GM18858 (cell line): ENCODE results near the gene NCKAP5.

ENCODE experiments used
- ATAC-seq: cut with Tn5 transposase; IDR thresholded peaks from one replicate; pipeline ENCODE4 v1.9.1; 2021; ENCODE audit not compliant: unreplicated experiment

NCKAP5 gene

DNA sequence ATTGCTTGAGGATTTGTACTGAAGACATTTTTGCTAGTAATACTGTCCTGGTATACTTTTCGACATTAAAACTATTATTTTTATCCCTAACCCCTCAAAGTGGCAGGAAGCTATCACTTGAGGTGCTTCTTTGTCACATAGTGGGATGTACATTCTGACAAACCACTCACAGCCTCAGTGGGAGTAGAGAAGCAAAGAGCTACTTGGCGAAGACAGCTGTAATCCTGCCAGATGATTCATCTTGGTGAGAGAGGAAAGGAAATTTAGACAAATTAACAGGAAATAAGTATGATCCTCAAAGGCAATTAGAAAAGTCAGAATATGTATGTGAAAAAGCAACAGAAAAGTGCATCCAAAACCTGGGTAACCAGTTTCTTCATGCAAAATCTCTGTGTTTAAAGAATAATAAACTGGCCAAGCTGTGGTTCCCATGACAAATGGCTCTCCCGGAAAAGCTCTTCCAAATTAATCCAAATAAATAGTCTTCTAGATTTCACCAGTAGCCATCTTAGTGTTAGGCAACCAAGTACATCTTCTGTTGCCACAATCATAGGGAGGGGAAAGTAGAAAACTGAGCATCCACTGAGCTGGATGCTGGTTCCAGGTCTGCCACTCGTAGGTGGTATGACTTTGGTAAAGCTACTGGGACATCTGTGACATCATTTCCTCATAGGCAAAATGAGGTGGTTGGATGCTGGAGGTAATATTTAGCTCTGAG is 590.3 kb downstream of the NCKAP5 start:
- no peak for ATAC-seq

DNA sequence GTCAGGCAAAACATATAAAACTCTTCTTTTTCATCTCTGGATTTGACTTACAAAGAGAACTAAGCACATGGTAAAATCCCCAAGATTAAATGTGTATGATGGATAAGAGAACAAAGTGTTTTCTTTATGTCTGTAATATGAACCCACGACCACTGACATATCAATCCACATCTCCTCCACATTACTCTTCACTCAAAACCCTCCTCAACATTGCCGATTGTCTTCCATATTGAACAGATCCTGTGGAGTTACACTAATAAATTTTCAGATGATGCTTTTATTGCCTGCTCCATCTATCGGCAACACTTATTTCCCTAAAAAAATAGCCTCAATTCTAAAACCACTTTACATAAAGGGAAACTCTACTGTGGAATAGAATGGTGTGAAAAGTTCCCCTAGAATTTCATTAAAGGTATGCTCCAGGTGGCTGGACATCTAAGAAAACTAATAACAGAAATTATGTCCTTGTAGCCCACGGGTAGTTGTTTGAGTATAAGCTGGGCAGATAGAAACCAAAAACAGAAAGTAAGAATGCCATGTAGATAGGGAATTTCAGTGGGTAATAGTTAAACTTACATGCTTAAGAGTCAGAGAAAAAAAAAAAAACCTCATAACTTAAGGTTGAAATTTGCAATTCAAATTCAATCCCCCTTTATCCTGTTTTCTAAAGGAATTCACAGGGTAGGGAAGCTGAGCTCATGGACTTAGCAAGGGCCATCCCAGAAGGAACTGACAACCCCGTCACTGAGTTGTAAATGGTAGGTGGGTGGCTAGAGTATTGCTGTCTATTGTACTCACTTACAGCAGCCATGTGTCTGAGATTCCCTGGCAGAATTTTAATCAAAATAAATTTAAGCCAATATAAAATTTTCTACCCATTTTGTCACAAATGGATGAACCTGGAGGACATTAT is 592.8 kb downstream of the NCKAP5 start:
- no peak for ATAC-seq

DNA sequence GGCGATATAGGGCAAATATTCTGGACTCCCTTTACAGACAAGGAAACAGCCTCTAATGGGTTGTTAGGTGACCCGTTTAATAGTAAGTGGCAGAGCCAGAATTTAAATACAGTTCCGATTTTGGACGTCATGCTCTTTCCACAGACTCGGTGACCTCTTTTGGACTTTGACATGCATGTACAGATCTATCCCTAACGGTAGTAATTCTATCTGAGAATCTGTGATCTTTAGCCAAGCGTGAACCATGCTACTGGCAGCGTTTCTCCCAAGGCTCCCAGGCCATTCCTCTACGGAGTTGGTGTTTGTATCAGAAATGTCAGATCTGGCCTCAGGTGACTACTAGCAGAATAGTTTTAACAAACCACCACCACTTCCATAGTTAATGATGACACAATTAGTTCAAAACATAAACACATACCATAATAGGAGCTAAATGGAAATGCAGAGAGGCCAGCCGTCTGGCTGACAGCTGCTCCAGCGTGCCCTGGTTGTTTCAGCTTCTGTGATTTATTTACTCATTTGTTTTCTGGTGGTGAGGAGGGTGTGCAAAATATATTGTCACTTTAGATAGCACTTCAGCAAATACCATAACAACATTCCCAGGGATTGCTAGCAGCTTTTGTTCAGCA is 593.7 kb downstream of the NCKAP5 start:
- ATAC-seq, result no peak

DNA sequence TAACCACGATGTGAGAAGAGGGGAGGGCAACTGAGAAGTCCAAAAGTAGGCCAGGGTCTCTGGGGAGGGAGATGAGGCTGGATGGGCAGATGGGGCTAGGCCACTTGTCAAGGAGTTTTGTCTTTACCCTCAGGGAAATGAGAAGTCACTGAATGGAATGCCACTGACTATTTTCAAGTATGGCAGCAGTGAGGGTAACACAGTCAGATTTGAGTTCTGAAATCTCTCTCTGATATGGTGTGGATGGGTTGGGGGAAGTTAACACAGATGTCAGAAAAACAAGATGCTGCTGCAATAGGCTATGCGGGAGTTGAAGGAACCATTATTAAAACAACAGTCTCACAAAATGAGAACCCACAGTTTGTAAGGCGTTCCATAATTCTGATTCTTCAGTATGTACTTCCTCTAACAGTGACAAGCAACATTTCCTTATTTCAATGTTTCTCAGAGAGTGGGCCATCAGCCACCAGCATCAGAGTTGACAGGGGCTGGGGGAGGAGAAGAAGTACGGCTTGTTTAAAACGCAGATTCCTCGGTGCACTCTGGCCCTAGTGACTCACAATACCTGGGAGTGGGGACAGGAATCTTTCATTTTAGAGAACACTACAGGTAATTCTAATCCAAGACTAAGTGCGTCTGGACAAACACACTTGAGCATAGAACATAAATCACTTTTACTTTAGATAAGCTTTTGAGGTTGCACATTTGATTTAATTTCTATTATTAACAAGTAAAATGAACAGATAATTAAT is 596.8 kb downstream of the NCKAP5 start:
- ATAC-seq, result no peak

DNA sequence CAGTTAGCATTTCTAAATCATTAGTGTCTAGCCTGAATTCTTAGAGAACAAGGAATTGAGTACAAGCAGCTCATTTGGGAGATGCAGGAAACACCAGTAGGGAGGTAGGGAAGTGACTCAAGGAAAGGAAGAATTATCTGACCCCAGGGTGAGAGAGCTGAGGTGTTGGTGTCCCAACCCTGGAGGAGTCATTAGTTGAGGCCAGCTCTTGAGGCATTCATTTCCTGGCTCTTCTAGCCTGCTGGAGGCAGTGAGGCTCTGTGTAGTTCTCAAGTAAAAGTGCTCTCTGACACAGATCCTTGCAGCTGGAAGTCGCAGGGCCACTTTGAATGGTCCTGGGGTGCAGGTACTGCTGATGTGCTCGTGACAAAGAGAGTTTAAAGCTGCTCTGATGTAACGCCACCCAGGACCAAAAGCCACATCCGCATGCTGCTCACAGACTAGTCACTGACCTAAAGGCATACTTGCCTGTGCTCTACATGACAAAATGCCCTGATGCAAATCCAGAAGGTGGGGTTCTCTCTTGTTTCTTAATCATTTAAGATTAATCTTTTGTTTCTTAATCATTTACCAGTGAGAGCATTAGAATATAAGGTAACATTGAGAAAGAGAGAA is 598.8 kb downstream of the NCKAP5 start:
- ATAC-seq, result no peak

DNA sequence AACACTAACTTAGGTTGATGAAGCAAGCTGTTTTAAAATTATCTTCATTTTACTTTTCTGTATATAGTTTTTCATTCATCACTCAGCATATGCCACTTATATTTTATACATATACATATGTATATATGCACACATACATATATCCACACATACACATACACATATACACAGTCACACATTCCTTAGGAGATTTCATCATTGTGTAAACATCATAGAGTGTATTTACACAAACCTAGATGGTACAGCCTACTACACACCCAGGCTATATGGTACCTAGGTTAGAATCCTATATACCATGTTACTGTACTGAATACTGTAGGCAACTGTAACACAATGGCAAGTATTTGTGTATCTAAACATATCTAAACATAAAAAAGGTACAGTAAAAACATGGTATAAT is 602.8 kb downstream of the NCKAP5 start:
- ATAC-seq, result no peak

DNA sequence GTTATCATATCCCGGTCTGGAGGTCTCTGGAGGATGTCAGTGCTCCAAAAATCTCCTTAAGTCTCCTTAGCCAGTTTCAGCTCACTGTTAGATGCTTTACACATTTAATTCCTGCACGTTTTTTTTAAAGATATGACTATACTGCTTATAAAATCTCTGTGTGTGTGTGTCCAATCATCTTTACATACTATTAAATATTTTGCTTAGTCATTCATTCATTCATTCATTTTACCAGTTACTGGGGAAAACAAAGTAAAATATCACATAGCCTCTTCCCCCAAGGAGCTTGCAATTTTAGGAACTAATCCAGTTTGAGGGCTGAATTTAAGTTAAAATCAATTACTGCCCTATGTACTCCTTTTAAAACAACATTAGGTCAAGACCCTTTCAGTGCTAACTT is 605.1 kb downstream of the NCKAP5 start:
- no peak for ATAC-seq

DNA sequence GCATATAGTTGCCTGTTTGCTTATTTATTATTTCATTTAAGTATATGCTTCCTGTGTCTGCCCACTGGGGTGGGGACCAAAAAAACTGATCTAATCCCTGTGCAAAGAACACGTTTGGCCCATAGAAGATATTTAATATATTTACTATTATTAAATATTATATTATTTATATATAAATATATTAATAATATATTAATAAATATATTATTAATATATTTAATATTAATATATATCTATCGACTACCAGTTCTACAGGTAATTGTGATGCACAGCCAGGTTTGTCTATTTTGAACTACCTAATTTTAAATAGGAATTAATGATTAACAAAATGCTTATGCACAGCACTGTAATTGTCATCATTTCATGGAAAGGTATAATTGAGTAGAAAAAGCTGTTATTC is 609.4 kb downstream of the NCKAP5 start:
- no peak for ATAC-seq

DNA sequence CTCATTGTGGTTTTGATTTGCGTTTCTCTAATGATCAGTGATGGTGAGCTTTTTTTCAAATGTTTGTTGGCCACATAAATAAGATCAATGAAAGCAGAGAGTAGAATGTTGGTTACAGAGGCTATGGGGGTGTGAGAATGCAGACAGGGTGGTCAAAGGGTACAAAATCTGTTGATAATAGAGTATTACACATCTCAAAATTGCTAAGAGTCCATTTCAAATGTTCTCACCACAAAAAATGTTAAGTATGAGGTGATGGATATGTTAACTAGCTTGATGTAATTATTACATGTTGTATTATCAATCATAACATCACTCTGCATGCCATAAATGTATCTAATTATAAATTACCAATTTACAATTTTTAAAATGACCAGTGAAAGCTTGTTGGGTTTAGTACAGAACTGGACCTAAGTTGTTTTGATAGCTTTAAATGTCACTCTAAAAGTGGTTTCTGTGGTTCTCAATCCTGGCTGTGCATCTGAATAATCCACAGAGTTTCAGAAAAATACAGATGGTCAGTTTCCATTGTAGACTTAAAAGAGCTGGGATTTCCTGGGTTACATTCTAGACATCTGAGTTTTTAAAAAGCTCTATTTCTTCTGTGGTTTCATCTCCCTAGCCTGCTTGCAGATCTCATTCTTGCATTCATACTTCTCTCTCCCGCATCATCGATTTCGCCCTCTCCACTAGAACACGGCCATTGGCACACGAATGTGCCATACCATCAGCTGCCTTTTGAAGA is 612.2 kb downstream of the NCKAP5 start:
- no peak for ATAC-seq

DNA sequence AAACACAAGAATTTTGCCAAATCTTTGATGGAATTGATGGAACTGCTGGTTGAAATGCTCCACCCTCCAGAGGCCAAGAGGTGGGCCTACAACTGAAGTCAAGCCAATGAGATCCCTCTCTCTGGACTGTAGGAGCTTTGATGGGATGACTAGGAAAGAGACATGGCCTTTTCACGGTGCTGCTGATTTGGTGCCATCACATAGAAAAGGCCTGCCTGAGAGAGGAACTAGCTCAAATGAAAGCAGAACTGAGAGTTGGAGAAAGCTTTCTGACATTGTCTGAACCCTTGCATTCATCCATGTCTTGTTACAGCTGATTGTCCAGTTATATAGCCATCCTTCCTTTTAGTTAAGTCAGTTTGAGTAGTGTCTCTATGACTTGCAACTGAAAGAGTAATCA is 614.5 kb downstream of the NCKAP5 start:
- peak; percentile 96 for ATAC-seq

DNA sequence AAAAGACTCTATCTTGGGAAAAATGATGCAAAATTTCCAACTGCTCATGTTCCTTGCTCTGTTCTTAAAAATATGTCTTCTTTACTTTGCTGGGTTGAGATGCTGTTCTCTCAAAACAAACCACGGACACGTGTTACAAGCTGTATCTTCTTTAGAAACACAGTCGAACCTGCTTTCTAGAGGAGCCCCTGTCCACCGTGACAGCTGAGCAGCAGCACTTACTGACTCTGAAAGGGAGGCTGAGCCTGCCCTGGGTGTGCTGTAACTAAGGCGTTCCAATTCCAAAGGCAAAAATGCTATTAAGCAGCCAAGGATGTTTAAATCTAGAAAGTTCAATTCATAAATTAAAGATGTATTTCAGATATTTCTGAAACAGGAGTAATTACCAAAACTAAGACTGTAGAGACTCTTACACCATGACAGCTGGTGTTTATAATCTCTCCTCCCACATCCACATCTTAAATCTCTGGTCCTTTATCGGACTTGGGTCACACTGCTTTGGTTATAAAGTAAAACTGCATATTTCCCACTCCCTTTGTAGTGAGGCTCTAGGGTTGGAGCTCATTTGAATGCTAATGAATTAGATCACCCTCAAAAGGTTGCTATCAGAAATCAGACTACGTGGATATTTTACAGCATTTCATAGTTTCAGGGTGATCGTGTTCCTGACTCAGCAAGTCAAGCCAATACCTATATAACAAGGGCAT is 617.1 kb downstream of the NCKAP5 start:
- no peak for ATAC-seq

DNA sequence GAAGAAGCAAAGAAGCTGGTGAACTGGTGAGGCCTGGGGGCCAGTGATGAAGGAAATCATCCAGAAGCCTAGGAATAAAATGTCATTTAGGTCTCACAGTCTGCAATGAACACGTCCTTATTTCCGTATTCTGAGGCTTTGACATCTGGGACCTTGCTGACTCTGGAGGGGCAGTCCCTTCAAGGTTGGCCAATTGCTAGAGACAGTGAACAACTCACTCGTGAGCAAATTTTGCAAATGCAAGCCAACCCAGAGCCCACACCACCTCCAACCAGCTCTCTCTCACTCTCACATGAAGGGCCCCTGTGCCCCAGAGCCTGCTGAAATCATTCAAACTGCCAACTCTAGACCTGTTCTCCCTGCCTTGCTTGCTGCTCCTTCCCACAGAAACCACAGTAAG is 619.2 kb downstream of the NCKAP5 start:
- ATAC-seq, result no peak

DNA sequence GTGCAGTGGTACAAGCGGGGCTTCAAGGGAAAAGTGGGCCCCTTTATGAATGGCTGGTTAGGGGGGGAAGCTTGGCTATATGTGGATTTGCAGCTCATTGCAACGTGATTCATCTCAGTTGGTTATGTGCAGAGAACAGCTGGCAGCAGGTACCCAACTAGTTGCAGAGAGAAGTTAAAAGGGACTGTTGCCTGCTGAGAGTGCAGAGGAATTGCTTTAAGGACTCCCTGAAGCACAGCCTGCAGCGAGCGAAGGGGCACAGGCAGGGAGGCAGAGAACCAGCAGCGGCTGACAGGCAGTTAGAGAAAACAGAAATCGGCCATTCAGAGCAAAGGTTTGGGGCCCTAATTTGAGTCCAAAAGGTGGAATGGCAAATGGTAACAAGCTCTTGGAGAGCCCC is 620.1 kb downstream of the NCKAP5 start:
- ATAC-seq, result no peak

DNA sequence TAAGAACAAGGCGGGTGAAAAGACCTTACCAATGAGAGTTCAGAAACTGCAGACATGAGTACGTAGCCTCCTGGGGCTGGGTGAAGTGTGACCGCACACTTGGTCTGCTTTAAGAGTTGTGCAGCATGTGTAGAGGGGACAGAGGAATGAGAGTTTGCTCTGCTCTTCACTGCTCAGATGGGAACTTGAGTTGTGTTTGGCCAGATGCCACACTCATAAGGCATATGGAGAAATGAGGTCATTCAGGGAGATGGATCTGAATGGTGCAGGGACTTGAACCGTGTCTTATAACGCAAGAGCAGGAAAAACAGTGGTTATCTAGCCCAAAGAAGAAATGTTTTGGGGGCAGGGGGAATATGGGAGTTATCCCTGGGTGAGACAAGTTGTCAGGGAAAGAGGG is 624.4 kb downstream of the NCKAP5 start:
- no peak for ATAC-seq

DNA sequence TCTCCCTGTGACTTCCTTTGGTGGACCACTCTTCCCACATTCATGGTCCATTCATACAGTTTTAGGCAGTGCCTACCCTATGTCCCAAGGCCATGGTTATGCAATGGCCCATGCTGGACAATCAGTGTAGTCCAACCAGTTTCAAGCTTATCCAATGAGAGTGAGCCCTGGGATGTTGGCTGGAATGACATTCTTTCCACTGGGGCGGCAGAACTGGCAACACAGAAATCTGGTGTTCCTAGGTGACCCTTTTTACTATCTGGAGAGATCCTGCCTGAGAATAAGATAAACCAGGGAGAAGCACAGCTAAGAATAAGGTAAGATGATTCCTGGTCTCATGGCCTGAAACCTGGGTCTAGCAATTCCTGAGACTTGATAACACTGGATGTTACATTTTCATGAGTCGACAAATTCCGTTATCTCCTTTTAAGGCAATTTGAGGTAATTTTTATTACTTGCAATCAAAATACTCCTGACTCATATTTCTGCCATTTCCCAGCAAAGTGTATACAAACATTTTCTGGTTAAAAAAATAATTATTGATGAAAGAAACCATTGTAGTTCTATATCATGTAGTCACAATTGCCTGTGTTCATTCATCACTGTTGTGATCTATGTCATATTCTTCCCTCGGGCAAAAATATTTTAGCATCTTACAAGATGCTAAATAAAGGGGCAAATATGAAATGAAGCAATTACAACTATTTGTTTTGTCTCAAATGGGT is 626.8 kb downstream of the NCKAP5 start:
- no peak for ATAC-seq

DNA sequence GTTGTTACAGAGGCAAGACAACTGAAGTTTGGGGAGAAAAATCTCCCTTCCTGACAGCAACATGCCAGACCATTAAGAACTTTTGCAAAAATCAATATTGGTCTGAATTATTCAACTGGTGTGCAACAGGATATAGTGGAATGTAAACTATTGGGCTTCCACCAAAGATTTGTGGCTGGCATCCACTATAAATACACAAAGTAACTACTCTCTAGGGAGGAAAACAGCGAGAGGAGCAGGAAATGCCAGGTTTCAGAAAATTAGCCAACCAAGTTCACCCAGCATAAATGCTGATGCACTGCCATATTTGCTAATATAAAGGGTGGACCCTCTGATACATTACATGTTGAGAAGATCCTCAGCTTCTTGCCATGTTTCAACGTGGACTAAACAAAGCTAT is 630.6 kb downstream of the NCKAP5 start:
- ATAC-seq, result no peak

DNA sequence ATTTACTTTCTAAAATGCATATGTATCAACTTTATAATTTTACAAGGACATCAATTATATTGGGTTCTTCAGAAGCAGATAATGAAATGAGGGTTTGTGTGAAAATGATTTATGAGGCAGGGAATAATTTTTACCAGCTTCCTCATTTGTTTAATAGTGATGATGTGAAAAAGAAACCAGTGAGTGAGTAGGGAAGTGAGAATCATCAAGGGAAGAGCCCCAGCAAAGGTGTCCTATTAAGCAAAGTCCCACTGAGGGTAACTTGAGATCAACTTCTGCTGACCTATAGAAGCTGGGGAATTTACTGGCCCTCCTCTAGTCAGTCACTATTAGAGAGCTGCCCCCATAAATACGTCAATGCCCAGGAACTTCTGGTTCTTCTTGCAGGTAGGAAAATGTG is 631.5 kb downstream of the NCKAP5 start:
- peak; percentile 87 for ATAC-seq

DNA sequence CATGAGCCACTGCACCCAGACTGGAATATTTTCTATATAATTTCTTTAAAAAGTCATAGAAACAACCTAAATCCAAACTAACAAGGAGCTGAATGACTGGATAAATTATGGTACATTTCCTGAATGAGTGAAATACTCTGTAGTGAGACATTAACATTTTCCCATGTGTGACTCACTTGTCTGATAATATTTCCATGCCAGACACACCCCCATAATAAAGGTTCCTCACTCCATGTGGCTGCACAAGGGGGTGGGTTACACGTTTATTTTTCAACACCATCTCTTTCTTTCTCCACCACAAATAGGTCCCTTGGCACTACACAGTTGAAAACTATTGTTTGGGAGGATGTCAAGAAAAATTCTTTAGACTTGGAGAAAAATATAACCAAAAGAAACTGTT is 632.0 kb downstream of the NCKAP5 start:
- no peak for ATAC-seq

DNA sequence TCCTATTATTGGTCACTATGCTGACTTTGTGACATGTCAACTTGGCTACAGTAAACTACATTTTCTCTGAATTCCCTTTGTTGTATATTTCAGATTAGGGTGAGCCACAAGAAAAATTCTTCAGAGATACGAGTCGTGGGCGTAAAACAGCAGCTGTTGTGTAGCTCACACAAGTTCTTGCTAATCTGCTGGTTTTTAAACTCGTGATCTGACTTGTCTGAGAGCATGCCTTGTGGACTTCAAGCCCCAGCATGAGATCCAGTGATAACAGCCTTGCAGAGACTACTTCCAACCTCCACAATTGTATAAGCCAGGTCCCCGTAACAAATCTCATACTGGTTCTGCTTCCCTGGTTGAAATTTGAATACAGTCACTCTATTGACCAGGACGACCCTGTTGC is 638.5 kb downstream of the NCKAP5 start:
- no peak for ATAC-seq
